ENCODE results near the gene JAGN1. TPM values are rescaled to one million over a fixed set of nuclear protein-coding genes. Genes with fewer than 3 reads are reported as not detected.

Gene JAGN1
- total and polyA plus RNA-seq, 2 of the 8 experiments (the other 6 are each of a cell fraction or from before 2014, with no cell fraction given), result 26.9 to 51.6 TPM

DNA sequence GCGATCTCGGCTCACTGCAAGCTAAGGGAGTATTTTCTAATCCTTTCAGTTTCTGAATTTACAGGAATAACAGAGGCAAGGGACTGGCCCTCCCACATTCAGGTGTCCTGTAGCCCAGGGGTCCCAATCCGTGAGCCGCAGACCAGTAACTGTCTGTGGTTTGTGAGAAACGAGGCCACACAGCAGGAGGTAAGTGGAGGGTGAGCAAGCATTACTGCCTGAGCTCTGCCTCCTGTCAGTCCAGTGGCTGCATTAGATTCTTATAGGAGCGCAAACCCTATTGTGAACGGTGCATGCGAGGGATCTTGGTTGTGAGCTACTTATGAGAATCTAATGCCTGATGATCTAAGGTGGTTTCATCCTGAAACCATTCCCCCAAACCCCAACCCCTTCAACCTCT lies 21.5 kb downstream of the JAGN1 start:
- H3K4ac ChIP-seq (replicated peaks; ENCODE audit: insufficient read length, low read depth, low read length), result no peak overlapping the region
- no peak overlapping the region for H3K27ac ChIP-seq (ENCODE audit: low read depth, low read length)
- H2AFZ ChIP-seq (ENCODE audit: low read length), result no peak overlapping the region
- FAIRE-seq (no peak), DNase-seq (ENCODE audit: low read depth in 1 of 2, low spot score in 2 of 2) (no peak)
- no peak overlapping the region for H3K4me3 ChIP-seq (ENCODE audit: extremely low read depth in 1 of 4, insufficient read depth in 2 of 4, low read depth in 3 of 4, low read length in 4 of 4)
- H2AK5ac ChIP-seq (ENCODE audit: low read depth, low read length), result no peak overlapping the region
- H4K20me1 ChIP-seq (replicated peaks in 1 of 2; ENCODE audit: control insufficient read depth in 1 of 2, insufficient read depth in 2 of 2, low read length in 2 of 2), result no peaks in the 10 kb centered on the region
- H3K56ac ChIP-seq (replicated peaks; ENCODE audit: insufficient read length, low read depth, low read length), result no peak overlapping the region
- H3K4me1 ChIP-seq (replicated peaks in 1 of 4; ENCODE audit: control insufficient read depth in 3 of 4, insufficient read depth in 4 of 4, low read length in 3 of 4), result peaks cover 0 to 16% (median 13%) of the 10 kb centered on the region in 4 experiments; a peak in 6 of 7 replicates
- H4K8ac ChIP-seq (ENCODE audit: extremely low read depth, insufficient read depth, low read length), result no peak overlapping the region
- H2BK120ac ChIP-seq (replicated peaks; ENCODE audit: low read depth, low read length), result no peak overlapping the region
- CTCF ChIA-PET (ENCODE audit: partially characterized antibody), result interaction anchor here (0.7 to 9.1 kb wide), 6 partner anchors 17 to 105 kb away, joined by 3 to 76 read pairs (median 4); partner anchors contain the start of gene CRELD1
- no peak overlapping the region for H4K91ac ChIP-seq (replicated peaks; ENCODE audit: insufficient read length, low read length)
- no peaks in the 10 kb centered on the region for H3K36me3 ChIP-seq (ENCODE audit: control insufficient read depth in 2 of 4, insufficient read depth in 4 of 4, low read length in 3 of 4)
- no peak overlapping the region for H2BK15ac ChIP-seq (ENCODE audit: low read length)
- H3K23ac ChIP-seq (ENCODE audit: insufficient read length), result no peak overlapping the region
- no peak overlapping the region for H3K4me2 ChIP-seq (ENCODE audit: insufficient read depth in 1 of 2, low read depth in 2 of 2, low read length in 2 of 2)
- H3K79me1 ChIP-seq (ENCODE audit: low read depth, low read length), result no peaks in the 10 kb centered on the region
- no peak overlapping the region for H2BK12ac ChIP-seq (ENCODE audit: low read depth, low read length)
- H3K23me2 ChIP-seq (ENCODE audit: low read depth, low read length), result peaks cover 10% of the 10 kb centered on the region; the same call in 1 of the 2 replicates
- no peak overlapping the region for H2BK20ac ChIP-seq (ENCODE audit: low read length)
- H3K79me2 ChIP-seq (ENCODE audit: control insufficient read depth in 1 of 2, insufficient read depth in 2 of 2, low read length in 2 of 2), result no peaks in the 10 kb centered on the region
- no peak overlapping the region for H3K14ac ChIP-seq (ENCODE audit: insufficient read length)
- POLR2A ChIA-PET (ENCODE audit: partially characterized antibody), result interaction anchor here (0.5 to 5.5 kb wide), 4 partner anchors 7 to 105 kb away, joined by 3 to 43 read pairs (median 3); partner anchors contain the start of gene IL17RE
- no peak overlapping the region for H3K9ac ChIP-seq (replicated peaks in 1 of 4; ENCODE audit: extremely low read depth in 1 of 4, low read depth in 3 of 4, low read length in 3 of 4)
- H3K18ac ChIP-seq (ENCODE audit: extremely low read depth, low read length), result no peak overlapping the region
- peaks cover 0 to 18% (median 10%) of the 10 kb centered on the region in 4 experiments; a peak in 5 of 7 replicates for H3K27me3 ChIP-seq (replicated peaks in 1 of 4; ENCODE audit: control insufficient read depth in 3 of 4, extremely low read depth in 1 of 4, insufficient read depth in 3 of 4, low read length in 3 of 4)
- 90% methylated on average over 8 of the region's 8 CpGs; no CpG with 5 or more reads in 1 of the 2 experiments for WGBS, 2 experiments (ENCODE audit: extremely low coverage in 1 of 2, insufficient coverage in 1 of 2, insufficient read length in 1 of 2, insufficient replicate concordance in 2 of 2, low coverage in 1 of 2, low lambda C conversion rate in 2 of 2, missing lambda C conversion rate in 1 of 2)
- H3K9me3 ChIP-seq (ENCODE audit: insufficient read depth in 2 of 2, low read depth in 1 of 2, low read length in 1 of 2), result peaks cover 0 to 6% of the 10 kb centered on the region in 2 experiments; a peak in 2 of 4 replicates
- H2BK5ac ChIP-seq (ENCODE audit: low read depth, low read length), result no peak overlapping the region
- H4K5ac ChIP-seq (ENCODE audit: insufficient read length, low read depth, low read length), result no peak overlapping the region
- no peak for TF ChIP-seq RAD21 (IDR thresholded peaks at IDR 0.05 in 1 of 2, conservative IDR thresholded peaks at IDR 0.05 in 1 of 2; ENCODE audit: low read depth in 2 of 2, low read length in 2 of 2)
- TF ChIP-seq TBP (IDR thresholded peaks at IDR 0.05; ENCODE audit: low read depth, low read length), result no peak
- TF ChIP-seq SUZ12 (IDR thresholded peaks at IDR 0.05; ENCODE audit: low read length), result no peak
- no peak for TF ChIP-seq SAP30 (IDR thresholded peaks at IDR 0.05; ENCODE audit: insufficient read depth, insufficient replicate concordance, low read length)
- TF ChIP-seq SIN3A (conservative IDR thresholded peaks at IDR 0.05 in 1 of 2, IDR thresholded peaks at IDR 0.05 in 1 of 2; ENCODE audit: low read depth in 1 of 2, low read length in 2 of 2), result no peak
- TF ChIP-seq, protein P1, sequence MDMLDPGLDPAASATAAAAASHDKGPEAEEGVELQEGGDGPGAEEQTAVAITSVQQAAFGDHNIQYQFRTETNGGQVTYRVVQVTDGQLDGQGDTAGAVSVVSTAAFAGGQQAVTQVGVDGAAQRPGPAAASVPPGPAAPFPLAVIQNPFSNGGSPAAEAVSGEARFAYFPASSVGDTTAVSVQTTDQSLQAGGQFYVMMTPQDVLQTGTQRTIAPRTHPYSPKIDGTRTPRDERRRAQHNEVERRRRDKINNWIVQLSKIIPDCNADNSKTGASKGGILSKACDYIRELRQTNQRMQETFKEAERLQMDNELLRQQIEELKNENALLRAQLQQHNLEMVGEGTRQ (IDR thresholded peaks at IDR 0.05; ENCODE audit: low read length), result no peak
- TF ChIP-seq, protein P2, sequence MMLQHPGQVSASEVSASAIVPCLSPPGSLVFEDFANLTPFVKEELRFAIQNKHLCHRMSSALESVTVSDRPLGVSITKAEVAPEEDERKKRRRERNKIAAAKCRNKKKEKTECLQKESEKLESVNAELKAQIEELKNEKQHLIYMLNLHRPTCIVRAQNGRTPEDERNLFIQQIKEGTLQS (IDR thresholded peaks at IDR 0.05; ENCODE audit: insufficient read depth, low read depth, low read length), result no peak
- TF ChIP-seq POU5F1 (IDR thresholded peaks at IDR 0.05; ENCODE audit: low read depth, low read length), result no peak
- no peak for TF ChIP-seq KDM5A (IDR thresholded peaks at IDR 0.05; ENCODE audit: low read length)
- no peak for TF ChIP-seq TEAD4 (IDR thresholded peaks at IDR 0.05; ENCODE audit: low read depth, low read length)
- TF ChIP-seq CEBPB (IDR thresholded peaks at IDR 0.05; ENCODE audit: low read depth, low read length), result no peak
